DND-41 (cell line): ENCODE measurements around the gene HTN1.

Source experiments
- EZH2 ChIP-seq: IDR thresholded peaks from 3 replicates; pipeline ENCODE4 v1.6.1; 2012; ENCODE audit warnings: borderline replicate concordance, low read depth, mild to moderate bottlenecking, moderate library complexity, low read length, inconsistent platforms; ENCODE audit not compliant: severe bottlenecking
- TF ChIP-seq, protein P1 (sequence below): IDR thresholded peaks from 2 replicates; pipeline ENCODE4 v1.5.1; 2012; ENCODE audit warnings: borderline replicate concordance, low read length, moderate library complexity, mild to moderate bottlenecking; ENCODE audit not compliant: poor library complexity, severe bottlenecking; ENCODE audit errors: extremely low read depth

DNA sequence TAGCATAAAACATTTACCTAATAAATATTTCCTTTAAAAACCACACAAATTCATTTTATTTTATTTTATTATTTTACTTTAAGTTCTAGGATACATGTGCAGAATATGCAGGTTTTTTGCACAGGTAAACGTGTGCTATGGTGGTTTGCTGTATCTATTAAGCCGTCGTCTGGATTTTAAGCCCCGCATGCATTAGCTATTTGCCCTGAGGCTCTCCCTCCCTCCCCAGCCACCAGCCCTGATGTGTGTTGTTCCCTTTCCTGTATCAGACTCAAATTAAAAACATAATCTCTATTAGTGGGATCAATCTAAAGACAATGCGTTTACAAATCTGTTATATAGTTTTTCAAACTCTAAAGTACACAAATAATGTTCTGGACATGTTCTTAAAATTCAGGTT lies 23.2 kb upstream of the HTN1 start:
- TF ChIP-seq, protein P1, sequence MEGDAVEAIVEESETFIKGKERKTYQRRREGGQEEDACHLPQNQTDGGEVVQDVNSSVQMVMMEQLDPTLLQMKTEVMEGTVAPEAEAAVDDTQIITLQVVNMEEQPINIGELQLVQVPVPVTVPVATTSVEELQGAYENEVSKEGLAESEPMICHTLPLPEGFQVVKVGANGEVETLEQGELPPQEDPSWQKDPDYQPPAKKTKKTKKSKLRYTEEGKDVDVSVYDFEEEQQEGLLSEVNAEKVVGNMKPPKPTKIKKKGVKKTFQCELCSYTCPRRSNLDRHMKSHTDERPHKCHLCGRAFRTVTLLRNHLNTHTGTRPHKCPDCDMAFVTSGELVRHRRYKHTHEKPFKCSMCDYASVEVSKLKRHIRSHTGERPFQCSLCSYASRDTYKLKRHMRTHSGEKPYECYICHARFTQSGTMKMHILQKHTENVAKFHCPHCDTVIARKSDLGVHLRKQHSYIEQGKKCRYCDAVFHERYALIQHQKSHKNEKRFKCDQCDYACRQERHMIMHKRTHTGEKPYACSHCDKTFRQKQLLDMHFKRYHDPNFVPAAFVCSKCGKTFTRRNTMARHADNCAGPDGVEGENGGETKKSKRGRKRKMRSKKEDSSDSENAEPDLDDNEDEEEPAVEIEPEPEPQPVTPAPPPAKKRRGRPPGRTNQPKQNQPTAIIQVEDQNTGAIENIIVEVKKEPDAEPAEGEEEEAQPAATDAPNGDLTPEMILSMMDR, result no peak
- no peak for TF ChIP-seq EZH2
